Measurements from ENCODE around the gene LIN37. TPM values are rescaled to one million over a fixed set of nuclear protein-coding genes. Genes with fewer than 3 reads are reported as not detected.

The LIN37 gene
- total and polyA plus RNA-seq, 9 of the 15 experiments (the other 6 are each of a cell fraction or from before 2014, with no cell fraction given): 1.2 to 12.5 (median 8.6) TPM

DNA sequence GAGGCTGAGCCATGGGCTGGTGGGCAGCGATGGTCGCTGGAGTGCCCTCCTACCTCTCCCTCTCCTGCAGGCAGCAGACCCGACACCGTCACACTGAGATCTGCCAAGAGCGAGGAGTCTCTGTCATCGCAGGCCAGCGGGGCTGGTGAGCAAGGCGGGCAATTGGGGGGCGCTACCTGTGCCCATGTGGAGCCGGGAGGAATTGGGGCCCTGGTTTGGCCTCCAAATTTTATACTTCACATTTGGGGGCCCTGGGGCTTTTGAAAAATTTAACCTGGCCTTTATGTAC, 36.9 kb downstream of the LIN37 start:
- peak; percentile 2; the same call in 1 of the 2 replicates for TF ChIP-seq RBFOX2 (IDR thresholded peaks at IDR 0.05; ENCODE audit: low read depth, low read length)
- no peak for TF ChIP-seq BMI1 (IDR thresholded peaks at IDR 0.05; ENCODE audit: low read length)
- Histone ChIP-seq H3K4me3 (no peak overlapping the region), H2AFZ (ENCODE audit: low read depth, low read length) (no peak overlapping the region), H3K4me2 (ENCODE audit: insufficient read depth, low read length) (no peak overlapping the region), H3K27ac (ENCODE audit: extremely low read depth, low read depth, low read length) (no peak overlapping the region), H3K4me1 (replicated peaks in 1 of 2; ENCODE audit: control insufficient read depth in 2 of 2, insufficient read depth in 2 of 2, low read length in 2 of 2) (peaks cover 0 to 41% of the 10 kb centered on the region in 2 experiments; a peak in 1 of 5 replicates), H4K20me1 (replicated peaks; ENCODE audit: control insufficient read depth, insufficient read depth, low read length) (no peaks in the 10 kb centered on the region), H3K79me2 (ENCODE audit: control insufficient read depth, insufficient read depth, low read length) (no peaks in the 10 kb centered on the region), H3K27me3 (ENCODE audit: control insufficient read depth in 2 of 2, insufficient read depth in 2 of 2, low read length in 2 of 2) (no peaks in the 10 kb centered on the region), H3K36me3 (ENCODE audit: control insufficient read depth, insufficient read depth, low read length) (peaks cover 7% of the 10 kb centered on the region; the same call in 1 of the 3 replicates), H3K9me1 (ENCODE audit: control insufficient read depth, insufficient read depth, low read length) (no peaks in the 10 kb centered on the region), H3K9ac (ENCODE audit: insufficient read depth in 1 of 2, low read depth in 2 of 2, low read length in 2 of 2) (no peak overlapping the region), H3K9me3 (replicated peaks; ENCODE audit: control insufficient read depth, insufficient read depth, low read depth, low read length) (no peaks in the 10 kb centered on the region)
- intact Hi-C loops (cut with micrococcal nuclease) (no loop called here), in situ Hi-C loops (cut with MboI) (no loop called here)
- BruUV-seq (replicated peaks): no TSS peak
- ChIA-PET CTCF (ENCODE audit: low intra/inter-chr PET ratio) (no interaction called here), POLR2A (interaction anchor here (0.6 kb wide), 1 partner anchor 90 kb away, joined by 3 read pairs; no protein-coding TSS in a partner anchor)
- FAIRE-seq (no peak), ATAC-seq (no peak), DNase-seq (ENCODE audit: extremely low read depth in 1 of 4, low spot score in 3 of 4) (no peak)
- 86% methylated on average over 7 of the region's 10 CpGs for WGBS (ENCODE audit: insufficient coverage, low coverage, missing lambda C conversion rate)

DNA sequence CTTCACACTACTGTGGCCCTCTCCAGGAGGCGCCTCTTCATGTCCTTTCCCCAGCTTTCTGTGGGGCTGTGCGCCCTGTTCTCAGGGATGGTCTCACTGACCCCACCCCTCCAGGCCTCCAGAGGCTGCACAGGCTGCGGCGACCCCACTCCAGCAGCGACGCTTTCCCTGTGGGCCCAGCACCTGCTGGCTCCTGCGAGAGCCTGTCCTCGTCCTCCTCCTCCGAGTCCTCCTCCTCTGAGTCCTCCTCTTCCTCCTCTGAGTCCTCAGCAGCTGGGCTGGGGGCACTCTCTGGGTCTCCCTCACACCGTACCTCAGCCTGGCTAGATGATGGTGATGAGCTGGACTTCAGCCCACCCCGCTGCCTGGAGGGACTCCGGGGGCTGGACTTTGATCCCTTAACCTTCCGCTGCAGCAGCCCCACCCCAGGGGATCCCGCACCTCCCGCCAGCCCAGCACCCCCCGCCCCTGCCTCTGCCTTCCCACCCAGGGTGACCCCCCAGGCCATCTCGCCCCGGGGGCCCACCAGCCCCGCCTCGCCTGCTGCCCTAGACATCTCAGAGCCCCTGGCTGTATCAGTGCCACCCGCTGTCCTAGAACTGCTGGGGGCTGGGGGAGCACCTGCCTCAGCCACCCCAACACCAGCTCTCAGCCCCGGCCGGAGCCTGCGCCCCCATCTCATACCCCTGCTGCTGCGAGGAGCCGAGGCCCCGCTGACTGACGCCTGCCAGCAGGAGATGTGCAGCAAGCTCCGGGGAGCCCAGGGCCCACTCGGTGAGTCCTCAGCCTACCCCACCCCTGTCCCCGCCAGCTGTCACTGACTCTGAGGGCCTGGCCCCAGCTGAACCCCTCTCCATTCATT, 38.2 kb downstream of the LIN37 start:
- intact Hi-C loops (cut with micrococcal nuclease): no loop called here
- BruUV-seq (replicated peaks): no TSS peak
- Histone ChIP-seq H3K4me2 (ENCODE audit: insufficient read depth, low read length) (no peak overlapping the region), H3K9me1 (ENCODE audit: control insufficient read depth, insufficient read depth, low read length) (no peaks in the 10 kb centered on the region), H4K20me1 (replicated peaks; ENCODE audit: control insufficient read depth, insufficient read depth, low read length) (no peaks in the 10 kb centered on the region), H3K27me3 (ENCODE audit: control insufficient read depth in 2 of 2, insufficient read depth in 2 of 2, low read length in 2 of 2) (no peaks in the 10 kb centered on the region), H3K36me3 (ENCODE audit: control insufficient read depth, insufficient read depth, low read length) (peaks cover 6% of the 10 kb centered on the region; the same call in 1 of the 3 replicates), H3K27ac (ENCODE audit: extremely low read depth, low read depth, low read length) (no peak overlapping the region), H3K4me3 (no peak overlapping the region), H3K9me3 (replicated peaks; ENCODE audit: control insufficient read depth, insufficient read depth, low read depth, low read length) (no peaks in the 10 kb centered on the region), H3K9ac (ENCODE audit: insufficient read depth in 1 of 2, low read depth in 2 of 2, low read length in 2 of 2) (peak overlapping the region in 1 of 2 experiments; percentile 13; a peak in 1 of 4 replicates), H3K4me1 (replicated peaks in 1 of 2; ENCODE audit: control insufficient read depth in 2 of 2, insufficient read depth in 2 of 2, low read length in 2 of 2) (peaks cover 0 to 50% of the 10 kb centered on the region in 2 experiments; a peak in 2 of 5 replicates), H3K79me2 (ENCODE audit: control insufficient read depth, insufficient read depth, low read length) (no peaks in the 10 kb centered on the region), H2AFZ (ENCODE audit: low read depth, low read length) (no peak overlapping the region)
- no peak for ATAC-seq
- WGBS (ENCODE audit: insufficient coverage, low coverage, missing lambda C conversion rate): 74% methylated on average over 22 of the region's 31 CpGs
- TF ChIP-seq RBFOX2 (IDR thresholded peaks at IDR 0.05; ENCODE audit: low read depth, low read length) (0 out of 2 replicates have a peak, but pooled peaks have one; percentile 18), ZNF263 (CRISPR knock-in tag; IDR thresholded peaks at IDR 0.05; ENCODE audit: borderline replicate concordance) (peak; percentile 79)
- TF ChIP-seq, protein P1, sequence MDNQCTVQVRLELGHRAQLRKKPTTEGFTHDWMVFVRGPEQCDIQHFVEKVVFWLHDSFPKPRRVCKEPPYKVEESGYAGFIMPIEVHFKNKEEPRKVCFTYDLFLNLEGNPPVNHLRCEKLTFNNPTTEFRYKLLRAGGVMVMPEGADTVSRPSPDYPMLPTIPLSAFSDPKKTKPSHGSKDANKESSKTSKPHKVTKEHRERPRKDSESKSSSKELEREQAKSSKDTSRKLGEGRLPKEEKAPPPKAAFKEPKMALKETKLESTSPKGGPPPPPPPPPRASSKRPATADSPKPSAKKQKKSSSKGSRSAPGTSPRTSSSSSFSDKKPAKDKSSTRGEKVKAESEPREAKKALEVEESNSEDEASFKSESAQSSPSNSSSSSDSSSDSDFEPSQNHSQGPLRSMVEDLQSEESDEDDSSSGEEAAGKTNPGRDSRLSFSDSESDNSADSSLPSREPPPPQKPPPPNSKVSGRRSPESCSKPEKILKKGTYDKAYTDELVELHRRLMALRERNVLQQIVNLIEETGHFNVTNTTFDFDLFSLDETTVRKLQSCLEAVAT (IDR thresholded peaks at IDR 0.05): no peak
- ChIA-PET POLR2A (interaction anchor here (0.5 kb wide), 1 partner anchor 38 kb away, joined by 4 read pairs; the partner anchor contains the start of gene LIN37), CTCF (ENCODE audit: low intra/inter-chr PET ratio) (no interaction called here)
- in situ Hi-C loops (cut with MboI): no loop called here
- DNase-seq (ENCODE audit: extremely low read depth in 1 of 4, low spot score in 3 of 4): no peak
- no peak for FAIRE-seq

Data from K562 (cell line).